DND-41 (cell line): ENCODE measurements around the gene GRAP2.

Experiments used
- ATAC-seq: fragments of 200-7000 bp; cut with Tn5 transposase; 3 replicates; pipeline ENCODE4 v1.9.1; 2021; ENCODE audit warnings: low read depth; ENCODE audit not compliant: insufficient read depth
- DNase-seq: peaks from one replicate; pipeline ENCODE4 v3.0.0-alpha.2; 2020
- H2AFZ ChIP-seq: 2 replicates; pipeline ENCODE4 v1.6.0; 2012; ENCODE audit warnings: low read depth, low read length
- H3K27ac ChIP-seq: 2 replicates; pipeline ENCODE4 v1.5.1; 2012; ENCODE audit warnings: low read length, inconsistent platforms
- H3K27me3 ChIP-seq: fragments of 200-600 bp; sonication (generic); 2 replicates; pipeline ENCODE4 v1.6.0; 2012; ENCODE audit warnings: low read length, mild to moderate bottlenecking, inconsistent platforms; ENCODE audit not compliant: insufficient read depth, poor library complexity
- H3K36me3 ChIP-seq: 2 replicates; pipeline ENCODE4 v1.5.1; 2012; ENCODE audit warnings: low read length, inconsistent platforms; ENCODE audit not compliant: insufficient read depth
- H3K4me1 ChIP-seq: 2 replicates; pipeline ENCODE4 v1.5.1; 2012; ENCODE audit warnings: mild to moderate bottlenecking, low read length; ENCODE audit not compliant: insufficient read depth
- H3K4me2 ChIP-seq: 2 replicates; pipeline ENCODE4 v1.6.0; 2012; ENCODE audit warnings: mild to moderate bottlenecking, moderate library complexity, low read length, inconsistent platforms; ENCODE audit not compliant: insufficient read depth
- H3K4me3 ChIP-seq, 2 experiments: fragments of 200-600 bp in 1 of 2; shearing (Covaris generic) in 1 of 2; 2 replicates each; pipeline ENCODE4 v1.5.1; 2012 to 2016; ENCODE audit warnings: inconsistent platforms in 2 of 2, low read length in 2 of 2, mild to moderate bottlenecking in 2 of 2, low read depth in 1 of 2, moderate library complexity in 1 of 2
- H3K79me2 ChIP-seq: 2 replicates; pipeline ENCODE4 v1.6.0; 2012; ENCODE audit warnings: low read length, inconsistent platforms; ENCODE audit not compliant: insufficient read depth
- H3K9ac ChIP-seq: 2 replicates; pipeline ENCODE4 v1.6.0; 2012; ENCODE audit warnings: low read depth, mild to moderate bottlenecking, inconsistent platforms, low read length, moderate library complexity
- H3K9me3 ChIP-seq: 2 replicates; pipeline ENCODE4 v1.5.1; 2012; ENCODE audit warnings: low read length, moderate library complexity, mild to moderate bottlenecking, inconsistent platforms; ENCODE audit not compliant: insufficient read depth, severe bottlenecking
- H4K20me1 ChIP-seq: 2 replicates; pipeline ENCODE4 v1.6.0; 2012; ENCODE audit warnings: low read length; ENCODE audit not compliant: insufficient read depth
- EZH2 ChIP-seq: IDR thresholded peaks from 3 replicates; pipeline ENCODE4 v1.6.1; 2012; ENCODE audit warnings: borderline replicate concordance, low read depth, mild to moderate bottlenecking, moderate library complexity, low read length, inconsistent platforms; ENCODE audit not compliant: severe bottlenecking
- TF ChIP-seq, protein P1 (sequence below): IDR thresholded peaks from 2 replicates; pipeline ENCODE4 v1.5.1; 2012; ENCODE audit warnings: borderline replicate concordance, low read length, moderate library complexity, mild to moderate bottlenecking; ENCODE audit not compliant: poor library complexity, severe bottlenecking; ENCODE audit errors: extremely low read depth

Gene GRAP2

DNA sequence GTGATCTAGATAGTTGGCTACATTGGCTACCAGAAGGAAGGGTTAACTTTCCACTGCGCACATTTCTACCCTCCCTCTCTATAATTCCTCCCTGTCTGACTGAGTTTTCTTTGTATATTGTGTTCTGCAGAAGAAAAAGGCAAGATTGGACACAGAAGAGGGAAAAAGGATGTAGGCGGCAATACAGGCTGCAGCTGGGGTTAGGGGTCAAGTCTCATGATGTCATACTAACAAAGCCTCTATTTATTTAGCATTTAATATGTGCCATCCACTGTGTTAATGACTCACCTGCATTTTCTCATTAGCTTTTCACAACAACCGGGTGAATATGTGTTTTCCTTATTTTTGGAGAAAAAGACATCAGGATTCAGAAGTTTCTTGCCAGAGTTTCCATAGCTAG is 95.8 kb downstream of the GRAP2 start:
- no peak overlapping the region for H3K9ac ChIP-seq

DNA sequence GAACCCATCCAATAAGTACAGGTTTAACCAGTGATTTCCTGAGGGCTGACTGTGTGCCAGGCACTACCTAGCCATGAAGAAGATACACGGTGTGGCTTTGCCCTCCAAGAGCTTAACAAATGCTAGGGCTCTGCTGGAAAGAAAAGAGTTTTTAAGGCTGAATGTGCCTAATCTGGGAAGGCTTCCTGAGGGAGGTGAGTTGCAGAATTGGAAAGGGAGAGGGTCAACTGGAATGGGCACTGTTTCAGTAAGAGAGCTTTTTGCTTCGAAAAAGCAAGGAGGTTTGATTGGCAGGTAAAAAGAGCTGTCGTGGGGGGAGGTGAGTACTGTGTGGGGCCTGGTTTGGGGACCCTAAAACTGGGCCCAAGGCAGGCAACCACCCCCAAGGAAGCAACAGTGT is 96.5 kb downstream of the GRAP2 start:
- Histone ChIP-seq H3K4me3 (no peak overlapping the region), H3K4me2 (no peak overlapping the region), H3K27me3 (no peaks in the 10 kb centered on the region), H3K4me1 (no peaks in the 10 kb centered on the region), H3K9me3 (no peaks in the 10 kb centered on the region), H4K20me1 (no peaks in the 10 kb centered on the region), H3K27ac (no peak overlapping the region), H3K9ac (no peak overlapping the region), H2AFZ (no peak overlapping the region), H3K79me2 (no peaks in the 10 kb centered on the region), H3K36me3 (no peaks in the 10 kb centered on the region)
- TF ChIP-seq, protein P1, sequence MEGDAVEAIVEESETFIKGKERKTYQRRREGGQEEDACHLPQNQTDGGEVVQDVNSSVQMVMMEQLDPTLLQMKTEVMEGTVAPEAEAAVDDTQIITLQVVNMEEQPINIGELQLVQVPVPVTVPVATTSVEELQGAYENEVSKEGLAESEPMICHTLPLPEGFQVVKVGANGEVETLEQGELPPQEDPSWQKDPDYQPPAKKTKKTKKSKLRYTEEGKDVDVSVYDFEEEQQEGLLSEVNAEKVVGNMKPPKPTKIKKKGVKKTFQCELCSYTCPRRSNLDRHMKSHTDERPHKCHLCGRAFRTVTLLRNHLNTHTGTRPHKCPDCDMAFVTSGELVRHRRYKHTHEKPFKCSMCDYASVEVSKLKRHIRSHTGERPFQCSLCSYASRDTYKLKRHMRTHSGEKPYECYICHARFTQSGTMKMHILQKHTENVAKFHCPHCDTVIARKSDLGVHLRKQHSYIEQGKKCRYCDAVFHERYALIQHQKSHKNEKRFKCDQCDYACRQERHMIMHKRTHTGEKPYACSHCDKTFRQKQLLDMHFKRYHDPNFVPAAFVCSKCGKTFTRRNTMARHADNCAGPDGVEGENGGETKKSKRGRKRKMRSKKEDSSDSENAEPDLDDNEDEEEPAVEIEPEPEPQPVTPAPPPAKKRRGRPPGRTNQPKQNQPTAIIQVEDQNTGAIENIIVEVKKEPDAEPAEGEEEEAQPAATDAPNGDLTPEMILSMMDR: no peak
- no peak for TF ChIP-seq EZH2
- ATAC-seq: no peak
- no peak for DNase-seq

More for the DNA sequence above, 95.8 kb downstream of the GRAP2 start:
- H3K36me3 ChIP-seq: no peaks in the 10 kb centered on the region
- H3K27ac ChIP-seq: no peak overlapping the region
- ATAC-seq: no peak
- H3K27me3 ChIP-seq: no peaks in the 10 kb centered on the region
- H3K4me1 ChIP-seq: no peaks in the 10 kb centered on the region
- H3K9me3 ChIP-seq: no peaks in the 10 kb centered on the region
- TF ChIP-seq, protein P1: no peak
- no peak for TF ChIP-seq EZH2
- H3K4me2 ChIP-seq: no peak overlapping the region
- H3K79me2 ChIP-seq: no peaks in the 10 kb centered on the region
- no peak overlapping the region for H3K4me3 ChIP-seq
- H4K20me1 ChIP-seq: no peaks in the 10 kb centered on the region
- no peak overlapping the region for H2AFZ ChIP-seq
- DNase-seq: no peak

GRCh38 chr22:39997939-39998726 is 97.2 kb downstream of the GRAP2 start:
- Histone ChIP-seq H3K4me1 (no peaks in the 10 kb centered on the region), H2AFZ (no peak overlapping the region), H3K9me3 (no peaks in the 10 kb centered on the region), H3K27ac (no peak overlapping the region), H3K79me2 (no peaks in the 10 kb centered on the region), H4K20me1 (no peaks in the 10 kb centered on the region), H3K27me3 (no peaks in the 10 kb centered on the region), H3K4me2 (no peak overlapping the region), H3K36me3 (no peaks in the 10 kb centered on the region), H3K4me3 (no peak overlapping the region), H3K9ac (no peak overlapping the region)
- ATAC-seq (no peak), DNase-seq (no peak)
- TF ChIP-seq, protein P1: no peak
- TF ChIP-seq EZH2: no peak
